Mucosa of rectum (tissue), 2 donors: ENCODE data around the gene TMEM169.

Experiments used
- H3K27ac ChIP-seq, 2 donors: one replicate each; pipeline ENCODE4 v1.7.0; 2013; ENCODE audit warnings: inconsistent platforms in 2 of 2, low read depth in 2 of 2, low read length in 2 of 2
- H3K27me3 ChIP-seq, 2 donors: one replicate each; pipeline ENCODE4 v1.7.0; 2013; ENCODE audit warnings: low read length in 2 of 2; ENCODE audit not compliant: control insufficient read depth in 2 of 2, insufficient read depth in 2 of 2
- H3K36me3 ChIP-seq, 2 donors: one replicate each; pipeline ENCODE4 v1.7.0; 2013; ENCODE audit warnings: low read length in 2 of 2; ENCODE audit not compliant: control insufficient read depth in 2 of 2, insufficient read depth in 2 of 2
- H3K4me1 ChIP-seq, 2 donors: one replicate each; pipeline ENCODE4 v1.7.0; 2013; ENCODE audit warnings: low read length in 2 of 2, mild to moderate bottlenecking in 1 of 2; ENCODE audit not compliant: control insufficient read depth in 2 of 2, insufficient read depth in 2 of 2
- H3K4me3 ChIP-seq, 2 donors: one replicate each; pipeline ENCODE4 v1.7.0; 2013; ENCODE audit warnings: low read length in 2 of 2
- H3K9ac ChIP-seq, 2 donors: one replicate each; pipeline ENCODE4 v1.7.0; 2013; ENCODE audit warnings: low read length in 2 of 2, low read depth in 1 of 2, mild to moderate bottlenecking in 1 of 2
- H3K9me3 ChIP-seq, 2 donors: one replicate each; pipeline ENCODE4 v1.7.0; 2013; ENCODE audit warnings: low read length in 2 of 2; ENCODE audit not compliant: control insufficient read depth in 2 of 2
- donor health status: healthy.
- donor health status: Normal muscosa, but diverticular disease.

Gene TMEM169

DNA sequence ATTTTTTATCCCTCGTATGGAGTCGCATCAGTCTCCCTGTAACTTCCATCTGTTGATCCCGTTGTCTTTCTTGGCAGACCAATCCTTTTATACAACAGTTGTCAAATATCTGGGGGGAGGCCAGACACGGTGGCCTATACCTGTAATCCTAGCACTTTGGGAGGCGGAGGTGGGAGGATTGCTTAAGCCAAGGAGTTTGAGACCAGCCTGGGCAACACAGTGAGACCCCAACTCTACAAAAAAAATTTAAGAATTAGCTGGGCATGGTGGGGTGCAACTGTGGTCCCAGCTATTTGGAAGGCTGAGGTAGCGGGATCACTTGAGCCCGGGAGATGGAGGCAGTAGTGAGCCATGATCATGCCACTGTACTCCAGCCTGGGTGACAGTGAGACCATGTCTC lies 29.4 kb downstream of the TMEM169 start:
- no peak overlapping the region for H3K27ac ChIP-seq
- no peaks in the 10 kb centered on the region for H3K27me3 ChIP-seq
- H3K9ac ChIP-seq = peak overlapping the region in 1 of 2 donors; percentile 9
- no peaks in the 10 kb centered on the region for H3K9me3 ChIP-seq
- peaks cover 16% of the 10 kb centered on the region in 2 donors for H3K4me1 ChIP-seq
- H3K36me3 ChIP-seq = peaks cover 27 to 38% of the 10 kb centered on the region in 2 donors
- H3K4me3 ChIP-seq = no peak overlapping the region

DNA sequence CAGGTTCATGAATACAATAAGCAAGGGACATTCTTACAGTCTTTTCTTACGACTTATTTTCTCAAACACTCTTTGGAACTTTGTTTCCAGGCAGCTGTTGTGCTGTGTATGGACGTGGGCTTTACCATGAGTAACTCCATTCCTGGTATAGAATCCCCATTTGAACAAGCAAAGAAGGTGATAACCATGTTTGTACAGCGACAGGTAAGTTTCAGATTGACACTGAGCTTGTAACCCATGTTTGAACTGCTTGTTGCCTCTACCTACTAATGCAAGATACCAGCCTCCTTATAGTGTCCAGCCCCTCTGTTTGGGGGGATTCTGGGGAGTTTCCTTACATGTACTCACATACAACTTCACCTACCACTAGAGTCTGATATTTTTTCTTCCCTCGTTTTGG lies 31.2 kb downstream of the TMEM169 start:
- Histone ChIP-seq H3K9me3 (no peaks in the 10 kb centered on the region), H3K4me1 (peaks cover 16% of the 10 kb centered on the region in 2 donors), H3K36me3 (peaks cover 45 to 55% of the 10 kb centered on the region in 2 donors), H3K27ac (no peak overlapping the region), H3K27me3 (no peaks in the 10 kb centered on the region), H3K4me3 (no peak overlapping the region), H3K9ac (no peak overlapping the region)

GRCh38 chr2:216113572-216113971 lies 31.9 kb downstream of the TMEM169 start:
- H3K36me3 ChIP-seq = peaks cover 49 to 60% of the 10 kb centered on the region in 2 donors
- peak overlapping the region in 1 of 2 donors; percentile 40 for H3K27ac ChIP-seq
- H3K4me1 ChIP-seq = peaks cover 16% of the 10 kb centered on the region in 2 donors
- H3K4me3 ChIP-seq = no peak overlapping the region
- no peak overlapping the region for H3K9ac ChIP-seq
- no peaks in the 10 kb centered on the region for H3K27me3 ChIP-seq
- H3K9me3 ChIP-seq = no peaks in the 10 kb centered on the region

DNA sequence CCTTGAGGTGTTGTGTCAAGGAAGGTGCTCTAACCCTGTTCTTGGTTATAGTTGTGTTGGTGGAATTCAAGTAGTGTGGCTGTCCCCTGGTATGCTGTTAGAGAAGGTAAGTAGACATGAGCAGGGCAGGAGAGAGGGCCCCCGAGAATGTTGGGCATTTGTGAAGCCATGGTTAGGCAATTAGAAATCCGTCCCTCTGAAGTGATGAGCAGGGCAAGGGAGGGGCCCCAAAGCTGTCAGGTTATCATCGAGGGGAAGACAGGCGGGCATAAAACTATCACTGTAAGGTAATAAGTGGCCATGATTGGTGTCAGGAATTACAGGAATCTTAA lies 32.6 kb downstream of the TMEM169 start:
- Histone ChIP-seq H3K36me3 (peaks cover 57 to 68% of the 10 kb centered on the region in 2 donors), H3K27me3 (no peaks in the 10 kb centered on the region), H3K27ac (peak overlapping the region in 1 of 2 donors; percentile 40), H3K9me3 (no peaks in the 10 kb centered on the region), H3K4me1 (peaks cover 16% of the 10 kb centered on the region in 2 donors), H3K4me3 (peak overlapping the region in 1 of 2 donors; percentile 4), H3K9ac (no peak overlapping the region)

GRCh38 chr2:216114714-216115531 lies 33.2 kb downstream of the TMEM169 start:
- Histone ChIP-seq H3K36me3 (peaks cover 62 to 73% of the 10 kb centered on the region in 2 donors), H3K27me3 (no peaks in the 10 kb centered on the region), H3K4me3 (peak overlapping the region; percentile 75 to 86), H3K4me1 (peaks cover 16% of the 10 kb centered on the region in 2 donors), H3K27ac (peak overlapping the region; percentile 81 to 82), H3K9ac (peak overlapping the region; percentile 63 to 66), H3K9me3 (no peaks in the 10 kb centered on the region)

GRCh38 chr2:216116418-216116817 lies 34.7 kb downstream of the TMEM169 start:
- Histone ChIP-seq H3K27me3 (no peaks in the 10 kb centered on the region), H3K36me3 (peaks cover 70 to 76% of the 10 kb centered on the region in 2 donors), H3K27ac (no peak overlapping the region), H3K4me1 (peaks cover 5 to 10% of the 10 kb centered on the region in 2 donors), H3K9me3 (no peaks in the 10 kb centered on the region), H3K9ac (no peak overlapping the region), H3K4me3 (no peak overlapping the region)

DNA sequence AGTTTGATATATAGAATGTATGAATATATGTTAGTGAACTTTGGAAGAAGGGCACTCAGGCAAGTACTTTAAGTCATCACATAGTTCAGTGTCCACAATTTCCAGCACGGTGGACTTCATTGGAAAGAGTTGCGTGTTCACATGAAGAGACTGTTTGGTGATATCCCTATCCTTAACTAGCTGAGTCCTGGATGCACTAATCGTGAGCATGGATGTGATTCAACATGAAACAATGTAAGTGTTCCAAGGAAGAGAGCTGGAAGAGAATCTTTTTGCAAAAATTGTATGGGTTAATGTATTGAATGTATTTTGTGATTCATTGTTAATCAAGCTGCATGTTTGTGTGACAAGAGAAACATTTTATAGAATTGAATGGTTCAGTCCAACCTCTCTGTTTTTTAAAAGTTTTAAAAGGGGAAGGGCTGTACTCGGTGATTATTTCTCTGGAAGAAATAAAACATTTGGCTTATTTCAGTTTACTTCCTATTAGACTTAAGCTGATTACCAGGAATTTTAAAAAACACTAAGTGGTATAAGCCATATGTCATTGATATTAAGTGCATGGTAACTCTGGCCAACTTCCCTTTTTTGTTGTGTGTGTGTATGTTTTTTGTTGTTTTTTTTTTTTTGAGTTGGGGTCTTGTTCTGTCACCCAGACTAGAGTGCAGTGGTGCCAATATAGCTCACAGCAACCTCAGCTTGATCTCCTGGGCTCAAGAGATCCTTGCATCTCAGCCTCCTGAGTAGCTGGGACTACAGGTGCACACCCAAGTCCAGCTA lies 36.0 kb downstream of the TMEM169 start:
- Histone ChIP-seq H3K9ac (no peak overlapping the region), H3K36me3 (peaks cover 73 to 76% of the 10 kb centered on the region in 2 donors), H3K27me3 (no peaks in the 10 kb centered on the region), H3K4me1 (peaks cover 5 to 10% of the 10 kb centered on the region in 2 donors), H3K9me3 (no peaks in the 10 kb centered on the region), H3K27ac (no peak overlapping the region), H3K4me3 (no peak overlapping the region)

DNA sequence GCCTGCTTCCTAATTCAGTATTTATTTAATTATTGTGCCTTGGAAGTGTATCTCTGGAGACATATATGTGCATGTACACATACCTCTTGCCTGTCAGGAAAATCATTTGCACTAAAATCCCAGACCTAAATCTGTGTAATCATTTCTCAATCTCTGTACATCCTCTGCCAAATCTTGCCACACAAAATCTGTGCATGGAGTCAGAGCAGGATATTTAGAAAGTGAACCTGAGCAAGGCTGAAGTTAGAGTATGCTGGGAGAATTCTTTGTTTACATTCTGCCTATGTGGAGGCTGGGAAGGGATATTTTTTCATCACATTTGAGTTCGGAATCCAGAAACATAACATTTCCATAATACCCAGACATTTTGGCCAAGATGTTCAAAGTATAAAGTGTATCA lies 36.8 kb downstream of the TMEM169 start:
- H3K9me3 ChIP-seq = no peaks in the 10 kb centered on the region
- H3K27me3 ChIP-seq = no peaks in the 10 kb centered on the region
- no peak overlapping the region for H3K27ac ChIP-seq
- H3K9ac ChIP-seq = no peak overlapping the region
- no peak overlapping the region for H3K4me3 ChIP-seq
- H3K4me1 ChIP-seq = peaks cover 5 to 10% of the 10 kb centered on the region in 2 donors
- peaks cover 73 to 76% of the 10 kb centered on the region in 2 donors for H3K36me3 ChIP-seq

DNA sequence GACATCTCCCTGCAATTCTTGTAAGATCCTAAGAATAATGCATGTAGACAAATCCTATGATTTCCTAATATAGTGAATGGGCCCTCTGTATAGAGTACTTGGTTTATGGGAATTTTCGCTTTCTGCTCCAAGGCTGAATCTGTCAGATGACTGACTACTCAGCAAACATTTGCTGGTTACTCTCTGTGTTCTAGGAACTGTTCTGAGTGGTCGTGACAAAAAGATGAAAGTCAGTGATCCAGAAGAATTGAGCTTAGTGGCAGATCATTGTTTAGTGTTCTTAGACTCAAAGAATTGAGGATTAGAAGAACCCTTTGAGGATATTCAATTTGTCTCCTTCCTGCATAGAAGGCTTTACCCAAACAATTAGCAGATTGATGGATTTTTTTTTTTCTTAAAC lies 37.4 kb downstream of the TMEM169 start:
- peaks cover 3 to 9% of the 10 kb centered on the region in 2 donors for H3K4me1 ChIP-seq
- H3K27ac ChIP-seq = no peak overlapping the region
- H3K36me3 ChIP-seq = peaks cover 72 to 73% of the 10 kb centered on the region in 2 donors

DNA sequence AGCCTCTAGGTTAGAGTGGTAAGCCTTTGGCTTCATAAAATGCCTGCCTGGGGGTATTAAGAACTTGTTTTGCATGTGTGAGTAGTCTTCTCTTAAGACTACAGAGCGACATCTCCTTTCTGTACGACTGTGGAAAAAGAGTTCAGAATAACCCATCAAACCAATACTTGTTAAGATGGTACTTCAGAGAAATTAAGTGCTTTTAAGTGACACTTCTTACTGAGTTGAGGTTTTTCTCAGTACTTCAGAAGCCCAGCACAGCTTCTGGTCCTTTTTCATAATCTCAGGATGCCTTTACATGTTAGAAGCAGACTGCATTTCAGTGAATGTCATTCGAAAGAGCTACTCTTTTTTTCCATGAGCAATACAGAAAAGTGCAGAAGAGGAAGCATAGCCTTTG lies 38.3 kb downstream of the TMEM169 start:
- H3K9ac ChIP-seq = no peak overlapping the region
- no peaks in the 10 kb centered on the region for H3K9me3 ChIP-seq
- H3K27ac ChIP-seq = no peak overlapping the region
- H3K4me3 ChIP-seq = no peak overlapping the region
- H3K27me3 ChIP-seq = no peaks in the 10 kb centered on the region
- H3K36me3 ChIP-seq = peaks cover 76 to 78% of the 10 kb centered on the region in 2 donors
- peaks cover 0 to 4% of the 10 kb centered on the region in 2 donors for H3K4me1 ChIP-seq

More for the DNA sequence above, 37.4 kb downstream of the TMEM169 start:
- H3K9me3 ChIP-seq = no peaks in the 10 kb centered on the region
- H3K9ac ChIP-seq = no peak overlapping the region
- no peaks in the 10 kb centered on the region for H3K27me3 ChIP-seq
- no peak overlapping the region for H3K4me3 ChIP-seq
